NCI-H2081 (cell line): Measurements from ENCODE around the gene PSMC3IP.

Source experiments
- DNase-seq, 2 experiments: peaks; one replicate each; lab custom pipeline; 2025; lab: John Stamatoyannopoulos, UW

PSMC3IP gene

GRCh38 chr17:42585353-42585752 lies 7.8 kb upstream of the PSMC3IP start:
- no peak for DNase-seq

GRCh38 chr17:42584880-42585279 lies 7.4 kb upstream of the PSMC3IP start:
- no peak for DNase-seq

DNA sequence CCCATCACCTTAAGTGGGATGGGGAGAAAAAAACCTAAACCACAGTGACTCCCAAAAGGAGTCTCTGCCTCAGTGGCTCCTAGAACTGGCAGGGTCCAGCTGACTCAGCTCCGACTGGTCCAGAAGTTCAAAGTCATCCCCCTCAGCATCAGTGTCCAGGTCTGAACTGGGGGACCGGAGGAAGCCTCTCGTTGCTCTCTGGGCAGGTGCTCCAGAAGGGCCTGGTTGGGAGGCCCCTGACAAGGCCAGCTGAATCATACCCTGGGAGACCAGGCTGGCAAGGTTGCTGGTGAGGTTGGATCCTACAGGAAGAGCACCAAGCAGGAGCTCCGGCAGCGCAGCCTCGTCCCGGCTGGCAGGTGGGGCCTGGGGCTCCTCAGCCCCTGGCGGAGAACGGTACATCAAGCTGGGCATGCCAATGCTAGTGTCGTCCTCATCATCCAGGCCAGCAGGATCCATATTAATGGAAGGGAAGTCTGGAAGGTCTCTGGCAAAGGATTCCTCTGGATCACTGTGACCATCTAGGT lies 4.3 kb upstream of the PSMC3IP start:
- no peak for DNase-seq

DNA sequence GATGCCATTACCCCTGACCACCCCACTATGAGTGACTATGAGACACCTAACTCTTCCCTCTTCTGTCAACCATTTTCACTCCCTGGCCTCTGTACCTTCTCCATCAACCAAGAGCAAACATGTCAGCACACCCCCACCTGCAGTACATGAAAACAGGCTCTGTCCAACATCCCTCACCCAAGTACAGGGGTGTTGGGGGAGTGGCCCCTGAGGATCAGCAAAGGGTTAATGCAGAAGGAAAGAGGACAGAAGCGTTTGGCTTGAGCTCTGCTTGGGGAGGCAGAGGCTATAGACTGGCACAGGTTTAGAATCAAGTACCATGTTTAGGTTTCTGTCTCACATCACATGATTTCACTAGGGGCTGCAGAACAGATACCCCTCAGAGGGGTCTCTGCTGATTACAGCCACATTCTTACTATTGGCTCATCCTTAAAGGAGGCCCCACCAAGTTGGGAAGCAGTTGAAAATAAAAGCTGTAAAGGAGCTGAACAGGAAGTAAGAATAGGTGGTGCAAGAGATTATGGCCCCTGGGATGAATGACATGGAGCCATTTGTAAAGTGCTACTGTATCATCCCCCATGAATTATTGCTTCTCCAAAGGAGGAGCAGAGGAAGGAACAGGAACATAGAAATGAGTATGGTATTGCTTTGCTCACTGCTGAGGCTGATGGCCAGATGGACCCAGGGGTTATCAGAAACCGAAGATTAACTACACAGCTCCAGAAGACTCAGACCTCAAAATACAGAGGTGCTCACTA lies 2.4 kb upstream of the PSMC3IP start:
- DNase-seq, result no peak

GRCh38 chr17:42578282-42578869 lies 847 bp upstream of the PSMC3IP start:
- DNase-seq, result peak; percentile 85 to 87

DNA sequence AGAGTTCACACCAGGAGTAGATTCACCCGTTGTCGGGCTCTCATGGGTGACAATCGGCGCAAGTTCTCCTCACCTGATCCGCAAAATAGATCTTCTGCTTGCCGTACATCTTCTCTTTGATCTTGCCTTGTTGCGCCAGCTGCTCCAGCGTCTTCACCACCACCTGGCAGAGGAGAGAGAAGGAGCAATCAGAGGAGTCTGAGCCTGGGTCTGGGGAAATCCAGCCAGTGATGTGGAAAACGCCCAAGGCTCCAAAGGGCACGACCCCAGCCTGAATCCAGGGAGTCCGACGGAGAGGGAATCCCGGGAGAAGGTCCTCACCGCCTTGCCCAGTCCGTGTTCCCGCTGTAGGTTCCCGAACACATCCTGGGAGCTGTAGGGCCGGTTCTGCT lies 393 bp downstream of the PSMC3IP start:
- DNase-seq, result no peak

GRCh38 chr17:42574463-42574862 lies 3.1 kb downstream of the PSMC3IP start:
- no peak for DNase-seq

DNA sequence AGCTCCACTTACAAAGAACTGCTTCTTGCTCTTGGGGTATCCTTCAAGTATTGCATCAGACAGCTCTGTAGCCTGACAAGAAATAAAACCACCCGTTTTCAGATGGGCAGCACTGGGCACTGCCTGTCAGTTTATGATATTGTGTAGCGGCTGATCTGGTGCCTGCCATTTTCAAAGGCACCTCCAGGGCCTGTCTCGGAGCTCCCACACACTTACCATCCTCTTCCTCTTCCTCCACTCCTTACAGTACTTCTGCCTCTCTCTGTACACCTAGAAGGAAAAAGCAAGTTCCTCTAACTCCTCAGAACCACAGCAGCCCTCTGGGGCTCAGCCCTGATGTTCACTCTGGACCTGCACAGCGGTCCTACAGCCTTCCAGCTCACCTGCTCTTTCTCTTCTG lies 4.4 kb downstream of the PSMC3IP start:
- DNase-seq, result no peak

DNA sequence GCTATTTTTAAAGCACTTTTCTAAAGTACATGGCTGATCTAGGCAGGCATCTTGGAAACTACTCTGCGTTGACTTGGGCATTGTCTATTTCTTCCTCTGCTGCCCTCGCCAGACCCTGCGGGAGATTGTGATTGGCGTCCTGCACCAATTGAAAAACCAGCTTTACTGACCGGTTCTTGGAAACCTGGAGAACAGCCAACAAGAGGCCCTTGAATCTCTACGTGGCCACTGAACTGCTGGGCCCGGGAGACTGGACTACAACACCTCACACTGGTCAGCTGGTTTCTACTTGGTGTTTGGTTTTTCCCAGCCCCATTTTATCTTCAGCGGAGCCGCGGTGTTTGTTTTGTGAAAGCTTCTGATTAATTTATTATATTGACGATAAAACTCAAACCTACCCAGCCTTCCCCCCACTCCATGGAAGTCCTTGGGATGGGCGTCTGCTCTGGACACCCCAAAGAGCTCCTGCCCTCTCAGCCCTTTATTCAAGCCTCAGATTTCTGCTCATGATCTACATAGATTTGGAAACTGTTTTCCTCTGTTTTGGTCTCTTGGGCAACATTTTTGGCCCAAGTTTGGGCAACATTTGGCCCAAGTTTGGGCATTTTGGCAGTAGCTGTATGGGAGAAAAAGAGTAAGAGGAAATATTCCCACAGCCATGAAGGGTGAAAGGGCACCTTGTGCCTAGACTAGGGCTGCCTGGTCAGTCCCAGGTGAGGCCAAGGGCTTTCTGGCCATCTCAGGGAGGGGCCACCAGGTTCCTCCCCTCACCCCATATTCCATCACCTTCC lies 5.9 kb downstream of the PSMC3IP start:
- no peak for DNase-seq

DNA sequence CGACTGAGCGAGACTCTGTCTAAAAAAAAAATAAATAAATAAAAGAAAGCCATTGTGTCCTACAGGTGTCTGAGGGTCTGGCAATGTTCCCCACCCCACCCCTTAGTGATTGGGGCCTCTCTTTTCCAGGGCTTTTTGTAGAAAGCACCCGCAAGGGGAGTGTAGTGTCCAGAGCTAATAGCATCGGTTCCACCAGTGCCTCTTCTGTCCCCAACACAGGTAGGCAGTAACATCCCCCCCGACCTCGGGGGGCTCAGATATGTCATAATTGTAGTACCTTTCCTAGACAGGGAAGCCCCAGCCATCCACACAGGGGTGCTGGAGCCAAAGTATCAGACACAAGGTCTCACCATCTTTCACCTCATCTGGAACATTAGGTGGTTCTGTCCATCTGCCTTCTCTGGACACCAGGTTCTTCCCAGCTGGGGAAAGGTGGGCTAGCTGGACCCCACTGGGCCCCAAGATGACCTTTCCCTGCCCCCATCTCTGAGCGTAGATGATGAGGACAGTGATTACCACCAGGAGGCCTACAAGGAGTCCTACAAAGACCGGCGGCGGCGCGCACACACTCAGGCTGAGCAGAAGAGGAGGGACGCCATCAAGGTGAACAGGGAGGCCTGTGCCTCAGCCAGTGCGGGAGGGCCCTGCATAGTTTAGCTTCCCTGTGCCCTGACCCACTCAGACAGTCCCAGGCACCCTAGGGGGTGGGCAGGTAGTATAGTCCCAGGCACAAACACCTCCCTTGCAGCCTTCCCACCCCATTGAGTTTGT lies 9.0 kb downstream of the PSMC3IP start:
- no peak for DNase-seq

- peak; percentile 96 to 98 for DNase-seq
Observed at GRCh38 chr17:42566883-42567573, 10.5 kb downstream of the PSMC3IP start, which contains the start of gene MLX. MLX (plus strand) TSS chr17:42567100; CDS start chr17:42567125, 25 bp downstream.

DNA sequence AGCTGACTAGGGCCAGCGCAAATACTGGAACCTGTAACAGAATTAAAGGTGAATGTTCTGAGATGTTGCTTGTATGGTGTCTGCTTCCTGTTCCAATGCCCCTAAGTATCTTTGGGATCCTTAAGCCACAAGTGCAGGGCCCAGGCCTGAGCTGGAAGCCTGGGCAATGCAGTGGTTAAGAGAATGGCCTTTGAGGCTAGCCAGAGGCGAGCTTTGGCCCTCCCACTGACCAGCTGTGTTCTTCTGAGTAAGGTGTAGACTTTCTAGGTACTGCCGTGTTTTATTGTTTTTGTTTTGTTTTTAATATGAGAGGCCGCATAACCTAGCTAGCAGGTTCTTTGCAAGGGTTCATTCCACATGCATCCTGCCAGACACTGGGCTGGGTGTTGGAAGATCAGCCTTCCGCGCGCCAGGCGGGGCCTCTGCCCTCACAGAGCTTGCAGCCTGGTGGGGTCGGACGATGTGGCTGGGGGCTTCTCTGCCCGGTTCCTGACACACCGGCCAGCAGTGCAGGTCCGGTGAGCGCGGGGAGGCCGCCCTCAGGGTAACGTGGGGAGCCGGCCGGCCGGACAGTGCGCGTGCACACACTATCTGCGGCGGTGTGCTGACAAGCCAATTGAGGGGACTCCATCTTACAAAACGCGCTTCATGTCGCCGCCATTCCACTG lies 11.2 kb downstream of the PSMC3IP start:
- DNase-seq, result no peak

DNA sequence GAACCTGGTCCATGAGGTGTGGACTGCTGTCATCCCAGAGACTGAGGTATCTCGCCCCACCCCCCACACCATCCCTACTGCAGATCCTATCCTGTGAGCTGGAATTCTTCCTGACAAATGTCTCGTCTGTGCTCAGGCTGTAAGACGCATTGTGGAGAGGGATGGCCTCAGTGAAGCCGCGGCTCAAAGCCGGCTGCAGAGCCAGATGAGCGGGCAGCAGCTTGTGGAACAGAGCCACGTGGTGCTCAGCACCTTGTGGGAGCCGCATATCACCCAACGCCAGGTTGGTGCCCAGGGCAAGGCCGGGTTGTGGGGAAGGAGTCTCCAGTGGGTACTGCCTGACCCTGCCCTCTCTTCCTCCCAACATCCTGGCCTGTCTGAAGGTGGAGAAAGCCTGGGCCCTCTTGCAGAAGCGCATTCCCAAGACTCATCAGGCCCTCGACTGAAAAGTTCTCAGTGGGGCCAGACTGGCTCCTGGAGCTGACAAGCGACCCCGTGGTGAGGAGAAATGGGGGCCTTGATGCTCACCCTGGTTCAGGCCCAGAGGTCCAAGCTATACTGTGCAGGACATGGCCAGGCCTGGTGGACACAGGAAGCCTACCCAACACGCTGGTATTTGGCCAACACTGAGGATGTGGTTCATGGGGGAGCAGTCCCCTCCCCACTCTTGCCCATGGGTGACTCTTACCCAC lies 11.9 kb downstream of the PSMC3IP start:
- DNase-seq, result no peak

- no peak for DNase-seq
Observed at GRCh38 chr17:42564815-42565522, 12.6 kb downstream of the PSMC3IP start.

DNA sequence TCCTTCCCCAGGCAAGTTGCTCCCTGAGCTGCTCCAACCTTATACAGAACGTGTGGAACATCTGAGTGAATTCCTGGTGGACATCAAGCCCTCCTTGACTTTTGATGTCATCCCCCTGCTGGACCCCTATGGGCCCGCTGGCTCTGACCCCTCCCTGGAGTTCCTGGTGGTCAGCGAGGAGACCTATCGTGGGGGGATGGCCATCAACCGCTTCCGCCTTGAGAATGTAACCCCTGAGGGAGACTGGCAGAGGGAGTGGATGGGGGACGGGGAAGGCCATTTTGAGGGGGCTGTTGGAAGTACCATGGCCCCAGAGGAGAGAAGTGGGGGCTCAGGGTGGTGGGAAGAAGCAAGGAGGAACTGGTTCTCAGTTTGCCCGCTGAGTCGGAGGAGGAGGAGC lies 13.6 kb downstream of the PSMC3IP start:
- DNase-seq, result no peak

DNA sequence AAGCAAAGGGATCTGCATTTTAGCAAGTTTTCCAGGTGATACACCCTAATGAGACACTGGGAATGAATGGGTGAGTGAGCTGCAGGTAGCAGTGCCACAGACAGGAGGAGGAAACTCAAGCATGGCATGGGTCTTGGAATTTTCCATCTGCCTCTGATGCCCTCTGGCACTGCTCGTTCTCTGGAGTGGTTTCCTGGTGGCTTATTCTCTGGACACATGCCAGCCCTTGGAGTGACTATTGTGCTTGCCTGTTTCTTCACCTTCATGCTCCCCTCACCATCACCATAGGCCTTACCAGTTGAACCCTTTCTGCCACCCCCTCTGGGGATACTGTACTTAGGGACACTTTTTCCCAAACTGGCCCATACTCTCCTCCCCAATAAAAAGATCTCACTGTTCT lies 14.0 kb downstream of the PSMC3IP start:
- peak in 1 of 2 experiments; percentile 35 for DNase-seq

- no peak for DNase-seq
Observed at GRCh38 chr17:42563143-42563509, 14.4 kb downstream of the PSMC3IP start.

- DNase-seq, result peak in 1 of 2 experiments; percentile 53
Observed at GRCh38 chr17:42562388-42563142, 15.0 kb downstream of the PSMC3IP start.

DNA sequence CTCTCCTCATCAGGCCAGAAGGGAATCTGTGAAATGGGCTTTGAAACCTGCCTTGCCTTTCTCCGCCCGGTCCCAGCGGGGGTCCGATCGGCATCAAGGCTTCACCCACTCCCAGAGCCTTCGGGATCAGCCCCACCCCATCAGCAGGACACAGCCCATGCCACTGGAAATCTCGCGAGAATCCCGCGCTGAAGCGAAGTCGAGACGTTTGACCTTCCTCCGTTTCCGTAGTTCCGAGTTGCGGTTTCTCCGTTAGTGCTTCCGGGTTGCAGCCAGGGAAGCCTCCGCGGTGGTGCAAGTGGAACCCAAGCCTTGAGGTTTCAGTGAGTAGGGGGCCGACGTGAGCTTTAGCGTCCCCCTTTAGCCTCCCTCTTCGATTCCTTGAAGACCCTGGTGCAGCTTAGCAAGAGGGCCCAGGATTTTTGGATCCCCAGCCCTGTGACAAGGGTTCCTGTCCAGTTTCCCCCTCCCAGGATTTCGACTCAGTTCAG lies 15.6 kb downstream of the PSMC3IP start, which contains the start of gene COASY:
Gene COASY (plus strand): TSS at position 252 of the 491 bp plus-strand sequence. CDS start 475 bp downstream, outside the sequence.
- DNase-seq, result peak; percentile 98 to 99
